ENCODE results near the gene TMSB10.

TMSB10 gene

GRCh38 chr2:84880645-84881521 lies 24.6 kb upstream of the TMSB10 start, which contains the start of gene TRABD2A:
TSS of gene TRABD2A (minus strand) at chr2:84881084. CDS start at chr2:84881039, 45 bp downstream.
- no peak for DNase-seq

GRCh38 chr2:84881581-84882413 lies 23.7 kb upstream of the TMSB10 start:
- peak; percentile 57 for DNase-seq

- DNase-seq, result no peak
Observed at GRCh38 chr2:84882414-84882738, 23.1 kb upstream of the TMSB10 start.

- no peak for DNase-seq
Observed at GRCh38 chr2:84882775-84883550, 22.5 kb upstream of the TMSB10 start.

- no peak for DNase-seq
Observed at GRCh38 chr2:84884449-84884848, 21.0 kb upstream of the TMSB10 start.

GRCh38 chr2:84885111-84885510 lies 20.3 kb upstream of the TMSB10 start:
- no peak for DNase-seq

GRCh38 chr2:84886791-84887190 lies 18.7 kb upstream of the TMSB10 start:
- DNase-seq, result no peak

- no peak for DNase-seq
Observed at GRCh38 chr2:84888401-84889276, 16.8 kb upstream of the TMSB10 start.

GRCh38 chr2:84889332-84889731 lies 16.1 kb upstream of the TMSB10 start:
- no peak for DNase-seq

GRCh38 chr2:84891355-84892010 lies 14.0 kb upstream of the TMSB10 start:
- DNase-seq, result no peak

- DNase-seq, result no peak
Observed at GRCh38 chr2:84894131-84894586, 11.3 kb upstream of the TMSB10 start.

GRCh38 chr2:84894758-84895520 lies 10.5 kb upstream of the TMSB10 start:
- DNase-seq, result no peak

- DNase-seq, result no peak
Observed at GRCh38 chr2:84896567-84896966, 8.9 kb upstream of the TMSB10 start.

GRCh38 chr2:84897773-84898172 lies 7.7 kb upstream of the TMSB10 start:
- no peak for DNase-seq

GRCh38 chr2:84899304-84900204 lies 5.9 kb upstream of the TMSB10 start:
- no peak for DNase-seq

- no peak for DNase-seq
Observed at GRCh38 chr2:84900971-84901370, 4.5 kb upstream of the TMSB10 start.

GRCh38 chr2:84901593-84902120 lies 3.8 kb upstream of the TMSB10 start:
- no peak for DNase-seq

- DNase-seq, result no peak
Observed at GRCh38 chr2:84902526-84902925, 2.9 kb upstream of the TMSB10 start.

- no peak for DNase-seq
Observed at GRCh38 chr2:84904151-84904550, 1.3 kb upstream of the TMSB10 start.

Measured in NCI-H2227 treated with DMSO at 0.1 percent for 48 hours (cell line).